Measurements from ENCODE around the gene IGSF22. TPM values are rescaled to one million over a fixed set of nuclear protein-coding genes. Genes with fewer than 3 reads are reported as not detected.
"Not testable (repeated sequence)": the region's sequence is repeated elsewhere in the genome, so short reads cannot be mapped to it uniquely, and the experiment has no call there.

Gene IGSF22
- total RNA-seq, 5 donors from 2014 or later (not counting 1 experiment from before 2014, with no cell fraction given): 2.1 to 3.7 (median 2.8) TPM

- Mint-ChIP-seq H3K36me3 (no peaks in the 10 kb centered on the region), H3K27me3 (peaks cover 0 to 2% of the 10 kb centered on the region in 2 donors), H3K4me3 (no peak overlapping the region), H3K9me3 (no peaks in the 10 kb centered on the region), H3K4me1 (peaks cover 48 to 64% (median 49%) of the 10 kb centered on the region in 3 donors), H3K27ac (no peak overlapping the region)
- ChIA-PET POLR2A (no interaction called here), CTCF (no interaction called here)
- Histone ChIP-seq H3K9me3 (no peaks in the 10 kb centered on the region), H3K27me3 (replicated peaks in 1 of 2; ENCODE audit: control insufficient read depth in 2 of 2, extremely low read depth in 1 of 2, insufficient read depth in 2 of 2, low read length in 1 of 2) (peaks cover 0 to 3% of the 10 kb centered on the region in 2 experiments), H3K4me3 (ENCODE audit: control insufficient read depth in 1 of 2, extremely low read depth in 1 of 2, low read length in 1 of 2) (no peak overlapping the region), H3K27ac (ENCODE audit: low read length) (no peak overlapping the region), H3K36me3 (ENCODE audit: control insufficient read depth in 2 of 2, extremely low read depth in 1 of 2, insufficient read depth in 1 of 2, low read length in 1 of 2) (no peaks in the 10 kb centered on the region), H3K4me1 (ENCODE audit: control insufficient read depth in 1 of 2, extremely low read depth in 1 of 2, insufficient read depth in 2 of 2, low read length in 2 of 2) (peaks cover 7 to 17% of the 10 kb centered on the region in 2 experiments)
- WGBS (ENCODE audit: insufficient coverage): 91% methylated on average over 3 of the region's 4 CpGs
- ATAC-seq (replicated peaks in 1 of 4) (no peak), DNase-seq (no peak)
Observed at GRCh38 chr11:18668131-18668530, 57.9 kb downstream of the IGSF22 start.

GRCh38 chr11:18665353-18665872 lies 60.6 kb downstream of the IGSF22 start:
- POLR2A ChIA-PET: interaction anchor here in 1 of 2 donors (0.6 kb wide), 1 partner anchor 135 kb away, joined by 4 read pairs; no protein-coding TSS in a partner anchor
- ATAC-seq (replicated peaks in 1 of 4): peak in 2 of 4 experiments; percentile 63 to 66

GRCh38 chr11:18657673-18658072 lies 68.3 kb downstream of the IGSF22 start:
- Mint-ChIP-seq H3K9me3 (peaks cover 0 to 4% (median 0%) of the 10 kb centered on the region in 3 donors), H3K27me3 (peaks cover 0 to 7% of the 10 kb centered on the region in 2 donors), H3K4me1 (no peaks in the 10 kb centered on the region), H3K4me3 (no peak overlapping the region), H3K27ac (no peak overlapping the region), H3K36me3 (no peaks in the 10 kb centered on the region)
- ATAC-seq (replicated peaks in 1 of 4): no peak
- ChIA-PET POLR2A (no interaction called here), CTCF (no interaction called here)
- no peaks in the 10 kb centered on the region for H3K4me1 ChIP-seq (ENCODE audit: control insufficient read depth in 1 of 2, extremely low read depth in 1 of 2, insufficient read depth in 2 of 2, low read length in 2 of 2)
- WGBS (ENCODE audit: insufficient coverage): 100% methylated on average over 1 of the region's 5 CpGs
- H3K4me3 ChIP-seq (ENCODE audit: control insufficient read depth in 1 of 2, extremely low read depth in 1 of 2, low read length in 1 of 2): no peak overlapping the region
- H3K27me3 ChIP-seq (replicated peaks in 1 of 2; ENCODE audit: control insufficient read depth in 2 of 2, extremely low read depth in 1 of 2, insufficient read depth in 2 of 2, low read length in 1 of 2): peaks cover 0 to 12% of the 10 kb centered on the region in 2 experiments
- DNase-seq: no peak
- no peaks in the 10 kb centered on the region for H3K36me3 ChIP-seq (ENCODE audit: control insufficient read depth in 2 of 2, extremely low read depth in 1 of 2, insufficient read depth in 1 of 2, low read length in 1 of 2)
- H3K9me3 ChIP-seq: no peaks in the 10 kb centered on the region
- H3K27ac ChIP-seq (ENCODE audit: low read length): no peak overlapping the region

More at GRCh38 chr11:18665353-18665872, 60.6 kb downstream of the IGSF22 start:
- H3K9me3 Mint-ChIP-seq; H3K36me3 Mint-ChIP-seq; H3K36me3 ChIP-seq (ENCODE audit: control insufficient read depth in 2 of 2, extremely low read depth in 1 of 2, insufficient read depth in 1 of 2, low read length in 1 of 2); H3K27me3 ChIP-seq (replicated peaks in 1 of 2; ENCODE audit: control insufficient read depth in 2 of 2, extremely low read depth in 1 of 2, insufficient read depth in 2 of 2, low read length in 1 of 2); H3K4me1 ChIP-seq (ENCODE audit: control insufficient read depth in 1 of 2, extremely low read depth in 1 of 2, insufficient read depth in 2 of 2, low read length in 2 of 2); H3K9me3 ChIP-seq; H3K27me3 Mint-ChIP-seq; DNase-seq; CTCF ChIA-PET; H3K4me3 ChIP-seq (ENCODE audit: control insufficient read depth in 1 of 2, extremely low read depth in 1 of 2, low read length in 1 of 2): not testable (repeated sequence)
- peak overlapping the region; percentile 21 for H3K27ac ChIP-seq (ENCODE audit: low read length)
- WGBS (ENCODE audit: insufficient coverage): 57% methylated on average over 7 of the region's 10 CpGs
- Mint-ChIP-seq H3K27ac (peak overlapping the region; percentile 66 to 83), H3K4me3 (peak overlapping the region; percentile 19 to 53 (median 49)), H3K4me1 (peaks cover 27 to 44% (median 29%) of the 10 kb centered on the region in 3 donors)

Other genes with a start within 250 kb of the IGSF22 start
- gene TSG101, start 199.2 kb downstream of the IGSF22 start, total RNA-seq: 10 to 100 TPM; 13.6 to 38.8 (median 36.1) TPM
- gene UEVLD, start 137.5 kb downstream of the IGSF22 start, total RNA-seq: 1 to 10 TPM; 3.9 to 9.0 (median 7.1) TPM
- gene MISFA, start 126.4 kb downstream of the IGSF22 start, total RNA-seq: under 1 TPM in 1 of 5 donors, not detected in 4; 0.59 TPM
- 10 to 100 TPM; 18.2 to 46.2 (median 22.2) TPM for gene SPTY2D1, start 91.8 kb downstream of the IGSF22 start, total RNA-seq
- 1 to 10 TPM; 2.5 to 6.8 (median 3.5) TPM for gene TMEM86A, start 27.4 kb downstream of the IGSF22 start, total RNA-seq
- under 1 TPM in 1 of 5 donors, not detected in 4; 0.22 TPM for gene PTPN5, start 65.6 kb upstream of the IGSF22 start, total RNA-seq
- gene MRGPRX1, start 213.2 kb upstream of the IGSF22 start, total RNA-seq: not detected